Osteoblast (primary cell): ENCODE measurements around the gene TDG. TPM values are rescaled to one million over a fixed set of nuclear protein-coding genes. Genes with fewer than 3 reads are reported as not detected.

Experiments used
- DNase-seq: peaks from one replicate; pipeline ENCODE4 v3.0.0; 2011; ENCODE audit warnings: low spot score, mixed read lengths; ENCODE audit not compliant: insufficient read length; ENCODE audit errors: missing footprints
- H2AFZ ChIP-seq: 2 replicates; pipeline ENCODE4 v1.6.0; 2011; ENCODE audit warnings: mild to moderate bottlenecking, low read length
- H3K27ac ChIP-seq: 2 replicates; pipeline ENCODE4 v1.5.1; 2011; ENCODE audit warnings: mild to moderate bottlenecking, low read depth, low read length, moderate library complexity
- H3K27me3 ChIP-seq: 2 replicates; pipeline ENCODE4 v1.6.0; 2012; ENCODE audit warnings: mild to moderate bottlenecking, control low read depth, inconsistent platforms, low read length, moderate library complexity; ENCODE audit not compliant: insufficient read depth
- H3K36me3 ChIP-seq: 2 replicates; pipeline ENCODE4 v1.5.1; 2011; ENCODE audit warnings: mild to moderate bottlenecking, low read length, control low read depth, moderate library complexity; ENCODE audit not compliant: insufficient read depth
- H3K4me1 ChIP-seq: 2 replicates; pipeline ENCODE4 v1.5.1; 2011; ENCODE audit warnings: mild to moderate bottlenecking, low read length, control low read depth, moderate library complexity; ENCODE audit not compliant: insufficient read depth
- H3K4me2 ChIP-seq: 2 replicates; pipeline ENCODE4 v1.6.0; 2011; ENCODE audit warnings: mild to moderate bottlenecking, low read length; ENCODE audit not compliant: insufficient read depth
- H3K4me3 ChIP-seq: fragments of 200-600 bp; sonication (generic); 3 replicates; pipeline ENCODE4 v1.5.1; 2012; ENCODE audit warnings: mild to moderate bottlenecking, low read length, inconsistent platforms; ENCODE audit not compliant: insufficient read depth
- H3K79me2 ChIP-seq: 2 replicates; pipeline ENCODE4 v1.6.0; 2012; ENCODE audit warnings: mild to moderate bottlenecking, low read length, control low read depth, inconsistent platforms; ENCODE audit not compliant: insufficient read depth
- H3K9me3 ChIP-seq: 2 replicates; pipeline ENCODE4 v1.5.1; 2011; ENCODE audit warnings: low read depth, low read length, control low read depth
- H4K20me1 ChIP-seq: 2 replicates; pipeline ENCODE4 v1.6.0; 2012; ENCODE audit warnings: mild to moderate bottlenecking, low read length, control low read depth; ENCODE audit not compliant: insufficient read depth
- CTCF ChIP-seq: IDR thresholded peaks from 2 replicates; pipeline ENCODE4 v1.5.1; 2011; ENCODE audit warnings: mild to moderate bottlenecking, low read depth, low read length, moderate library complexity; ENCODE audit errors: extremely low read depth
- total RNA-seq: library from RNA; depleted of rRNA; stranded (reverse); fragments of >200 nt; gene quantifications from 2 replicates; pipeline ENCODE4 v1.2.3, GENCODE V29; 2012

The TDG gene
- total RNA-seq, 1 donor: 23.2 TPM

DNA sequence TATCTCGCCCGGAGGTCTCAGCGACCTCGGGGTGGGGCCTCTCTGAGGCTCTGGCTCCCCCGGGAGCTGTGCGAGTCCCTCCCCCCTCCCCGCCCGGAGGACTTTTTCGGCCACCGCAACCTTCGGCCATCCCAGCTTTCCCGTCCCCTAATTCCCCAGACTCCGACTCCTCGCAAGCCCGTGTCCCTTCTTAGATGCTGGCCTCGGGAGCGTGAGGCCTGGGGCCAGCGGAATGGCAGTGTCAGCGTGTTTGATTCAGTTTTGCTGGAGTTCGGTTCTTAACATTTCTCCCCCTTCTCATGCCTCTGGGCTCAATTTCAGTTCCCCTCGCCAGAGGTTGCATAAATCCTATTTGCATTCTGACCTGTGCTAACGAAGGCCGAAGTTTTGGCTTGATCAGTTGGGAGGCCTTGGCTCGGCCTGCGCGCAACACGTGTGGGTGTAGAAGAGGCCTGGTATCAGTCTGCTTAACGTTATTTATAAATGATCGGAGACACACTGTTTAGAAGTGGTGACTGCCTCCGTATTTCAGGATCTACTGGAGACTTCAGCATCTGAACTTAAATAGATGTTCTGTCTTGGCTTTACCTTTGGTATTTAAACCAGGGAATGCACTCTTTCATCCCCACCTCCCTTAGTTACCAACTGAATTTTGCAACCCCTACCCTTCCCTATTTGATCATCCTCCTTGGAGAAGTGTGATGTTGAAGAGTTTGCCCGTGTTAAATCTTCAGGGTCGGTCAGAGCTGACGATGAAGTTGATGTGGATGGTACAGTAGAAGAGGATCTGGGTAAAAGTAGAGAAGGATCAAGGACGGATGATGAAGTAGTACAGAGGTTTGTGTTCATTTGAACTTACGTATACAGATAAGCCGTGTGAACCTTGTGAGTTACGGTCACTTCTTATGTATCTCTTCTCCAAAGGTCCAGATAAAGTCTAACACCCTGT is 34.6 kb upstream of the TDG start:
- DNase-seq: peak; percentile 69
- Histone ChIP-seq H3K27ac (peak overlapping the region; percentile 84), H3K4me3 (peak overlapping the region; percentile 87), H3K4me1 (peaks cover 35% of the 10 kb centered on the region), H3K27me3 (no peaks in the 10 kb centered on the region), H3K36me3 (peaks cover 42% of the 10 kb centered on the region), H3K79me2 (peaks cover 57% of the 10 kb centered on the region), H4K20me1 (peaks cover 40% of the 10 kb centered on the region), H3K9me3 (no peaks in the 10 kb centered on the region), H3K4me2 (peak overlapping the region; percentile 96), H2AFZ (peak overlapping the region; percentile 53)
- no peak for TF ChIP-seq CTCF

DNA sequence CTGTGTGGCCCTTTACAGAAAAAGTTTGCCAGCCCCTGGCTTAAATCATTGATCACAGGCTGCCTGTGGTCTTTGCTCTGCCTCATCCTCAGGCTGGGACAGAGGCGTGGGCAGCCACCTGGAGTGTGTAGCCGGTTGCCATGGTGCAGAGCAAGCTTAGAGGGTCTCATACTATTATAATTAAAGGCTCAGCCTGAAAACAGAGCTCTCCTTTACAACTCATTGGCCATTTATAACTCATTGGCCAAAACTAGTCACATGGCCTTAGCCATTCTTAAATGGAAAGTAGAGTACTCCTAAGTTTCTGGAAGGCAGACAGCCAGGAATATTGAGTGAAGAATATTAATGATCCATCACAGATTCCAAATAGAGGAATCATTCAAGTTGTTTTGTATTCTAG is 32.4 kb upstream of the TDG start:
- peaks cover 63% of the 10 kb centered on the region for H3K36me3 ChIP-seq
- no peak overlapping the region for H2AFZ ChIP-seq
- DNase-seq: peak; percentile 76
- no peaks in the 10 kb centered on the region for H3K9me3 ChIP-seq
- peak overlapping the region; percentile 87 for H3K4me3 ChIP-seq
- H3K27me3 ChIP-seq: no peaks in the 10 kb centered on the region
- peak overlapping the region; percentile 96 for H3K4me2 ChIP-seq
- peaks cover 40% of the 10 kb centered on the region for H4K20me1 ChIP-seq
- peaks cover 67% of the 10 kb centered on the region for H3K79me2 ChIP-seq
- TF ChIP-seq CTCF: no peak
- peaks cover 35% of the 10 kb centered on the region for H3K4me1 ChIP-seq
- no peak overlapping the region for H3K27ac ChIP-seq

DNA sequence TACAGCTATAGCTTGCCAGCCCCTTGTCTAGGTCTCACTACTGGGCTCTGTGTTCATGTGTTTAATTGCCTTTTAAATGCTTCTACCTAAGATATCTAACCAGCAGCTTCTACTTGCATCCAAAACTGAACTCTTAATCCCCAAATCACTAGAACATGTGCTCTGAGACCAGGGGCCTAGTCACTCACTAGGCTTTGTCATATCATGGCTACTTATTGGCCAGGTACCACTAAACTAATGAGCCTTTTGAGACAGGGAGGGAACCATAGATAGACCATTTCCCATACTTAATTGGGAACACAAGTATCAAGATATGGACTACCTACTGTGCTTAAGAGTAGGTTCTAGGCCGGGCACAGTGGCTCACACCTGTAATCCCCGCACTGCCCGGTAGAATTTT is 29.0 kb upstream of the TDG start:
- Histone ChIP-seq H2AFZ (no peak overlapping the region), H3K4me1 (peaks cover 19% of the 10 kb centered on the region), H3K27ac (no peak overlapping the region), H4K20me1 (peaks cover 30% of the 10 kb centered on the region), H3K9me3 (no peaks in the 10 kb centered on the region), H3K4me2 (no peak overlapping the region), H3K36me3 (peaks cover 95% of the 10 kb centered on the region), H3K79me2 (peaks cover 60% of the 10 kb centered on the region), H3K4me3 (no peak overlapping the region), H3K27me3 (no peaks in the 10 kb centered on the region)
- TF ChIP-seq CTCF: no peak
- DNase-seq: no peak

GRCh38 chr12:103944964-103945363 is 20.7 kb upstream of the TDG start:
- H3K36me3 ChIP-seq: peaks cover 98% of the 10 kb centered on the region
- no peak for DNase-seq

More at GRCh38 chr12:103944964-103945363, 20.7 kb upstream of the TDG start:
- Histone ChIP-seq H3K27me3 (no peaks in the 10 kb centered on the region), H3K4me3 (no peak overlapping the region), H2AFZ (no peak overlapping the region), H3K79me2 (peaks cover 12% of the 10 kb centered on the region), H3K9me3 (no peaks in the 10 kb centered on the region), H3K27ac (no peak overlapping the region), H3K4me2 (no peak overlapping the region), H3K4me1 (no peaks in the 10 kb centered on the region), H4K20me1 (peaks cover 3% of the 10 kb centered on the region)
- no peak for TF ChIP-seq CTCF
